ENCODE results near the gene SPATA17.

- TF ChIP-seq CTCF (IDR thresholded peaks at IDR 0.05) (no peak), POLR2A (IDR thresholded peaks at IDR 0.05) (no peak), EP300 (IDR thresholded peaks at IDR 0.05) (no peak)
These were observed 260.8 kb downstream of the SPATA17 start for GRCh38 chr1:217891966-217892365.
